Motor neuron (in vitro differentiated cells): ENCODE measurements around the gene PACRG. TPM values are rescaled to one million over a fixed set of nuclear protein-coding genes. Genes with fewer than 3 reads are reported as not detected.
A peak's percentile ranks its signal among the peaks of the same experiment; 100 is the strongest.

Experiments
- ATAC-seq, 8 experiments: fragments of 200-7000 bp; cut with Tn5 transposase; replicated peaks in 6 of 8; 2 replicates each; pipeline ENCODE4 v1.8.0; 2021; ENCODE audit warnings: mild to moderate bottlenecking in 8 of 8, moderate library complexity in 8 of 8
- H3K27ac ChIP-seq, 2 donors: fragments of 250-450 bp; sonication (Bioruptor Pico); 2 replicates each; pipeline ENCODE4 v1.9.0; 2021; ENCODE audit warnings: antibody characterized with exemption in 2 of 2, mild to moderate bottlenecking in 2 of 2, moderate library complexity in 1 of 2
- H3K4me1 ChIP-seq, 2 donors: fragments of 250-450 bp; sonication (Bioruptor Pico); replicated peaks in 1 of 2; 2 replicates each; pipeline ENCODE4 v1.6.1; 2021; ENCODE audit warnings: antibody characterized with exemption in 2 of 2, mild to moderate bottlenecking in 2 of 2, moderate library complexity in 1 of 2
- H3K4me3 ChIP-seq, 5 donors: fragments of 250-450 bp; sonication (Bioruptor Pico); 2 replicates each; pipeline ENCODE4 v1.9.0; 2021; ENCODE audit warnings: antibody characterized with exemption in 5 of 5, mild to moderate bottlenecking in 5 of 5, moderate library complexity in 4 of 5
- WGBS, 10 experiments: fragments of 450-650 bp; shearing (Covaris generic); methylation state at CpG; one replicate each; pipeline ENCODE4 v1.0.0; 2022; 5-methylcytosine and 5-hydroxymethylcytosine counted together
- in situ Hi-C, 9 experiments: fragments of 400-800 bp; cut with MboI; loops; one replicate each; pipeline ENCODE4 v1.15.0; 2021; ENCODE audit warnings: low sequenced_read_pairs in 9 of 9, low pct_unique_long_range_greater_than_20kb in 2 of 9; ENCODE audit not compliant: unreplicated experiment in 9 of 9
- total RNA-seq, 8 experiments: library from RNA; unstranded; fragments of 300-600 nt; gene quantifications; 2 replicates each; pipeline versions ENCODE4 v1.2.3 to v1.2.4, GENCODE V29; 2022

The PACRG gene
- total RNA-seq, 8 experiments from 2014 or later, result 4.7 to 47.9 (median 11.9) TPM; not detected in 3

DNA sequence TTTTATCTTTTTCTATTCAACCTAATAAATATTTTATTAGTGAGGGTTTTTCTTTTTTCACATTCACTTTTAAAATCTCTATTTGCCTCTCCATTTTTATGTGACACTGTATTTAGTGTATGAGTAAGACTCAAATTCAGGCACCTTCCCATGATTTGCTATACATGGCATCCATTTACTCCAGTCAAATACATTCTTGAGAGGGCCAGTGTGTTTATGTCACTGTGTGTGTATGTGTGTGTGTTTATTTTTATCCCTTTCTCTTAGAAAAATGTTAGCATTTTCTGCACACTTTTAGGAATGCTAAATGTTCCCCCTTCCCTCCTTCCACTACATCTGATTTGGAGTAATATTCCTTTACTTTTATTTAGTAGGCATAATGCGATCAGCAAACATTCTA is 290.0 kb downstream of the PACRG start:
- no peak for ATAC-seq
- H3K4me1 ChIP-seq, result no peaks in the 10 kb centered on the region
- H3K4me3 ChIP-seq, result no peak overlapping the region
- in situ Hi-C loops, result no loop called here
- 92 to 100% (median 100%) methylated on average over 1 of the region's 1 CpG; no CpG with 5 or more reads in 2 of the 10 experiments for WGBS, 10 experiments
- H3K27ac ChIP-seq, result no peak overlapping the region

DNA sequence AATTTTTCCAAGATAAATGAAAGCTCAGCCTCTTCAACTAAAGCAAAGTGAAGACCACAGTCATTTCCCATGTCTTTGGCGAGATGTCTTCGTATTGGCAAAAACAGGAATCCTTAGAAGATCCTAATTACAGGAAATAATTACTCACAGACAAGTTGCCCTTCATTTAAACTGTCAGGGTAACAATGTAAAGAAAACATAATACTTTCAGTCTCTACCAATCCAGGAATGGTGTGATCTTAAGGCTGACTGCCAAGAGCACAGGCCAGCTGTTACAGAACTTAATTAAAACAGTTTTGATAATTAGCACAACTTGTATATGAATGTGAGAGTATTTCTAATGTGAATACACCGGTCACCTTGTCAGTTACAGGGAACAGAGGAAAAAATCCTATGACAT is 292.2 kb downstream of the PACRG start:
- H3K27ac ChIP-seq, result no peak overlapping the region
- H3K4me3 ChIP-seq, result no peak overlapping the region
- H3K4me1 ChIP-seq, result no peaks in the 10 kb centered on the region
- ATAC-seq, result no peak
- in situ Hi-C loops, result no loop called here
- WGBS, 10 experiments, result 0 to 93% (median 81%) methylated on average over 1 to 3 of the region's 3 CpGs; no CpG with 5 or more reads in 1 of the 10 experiments

DNA sequence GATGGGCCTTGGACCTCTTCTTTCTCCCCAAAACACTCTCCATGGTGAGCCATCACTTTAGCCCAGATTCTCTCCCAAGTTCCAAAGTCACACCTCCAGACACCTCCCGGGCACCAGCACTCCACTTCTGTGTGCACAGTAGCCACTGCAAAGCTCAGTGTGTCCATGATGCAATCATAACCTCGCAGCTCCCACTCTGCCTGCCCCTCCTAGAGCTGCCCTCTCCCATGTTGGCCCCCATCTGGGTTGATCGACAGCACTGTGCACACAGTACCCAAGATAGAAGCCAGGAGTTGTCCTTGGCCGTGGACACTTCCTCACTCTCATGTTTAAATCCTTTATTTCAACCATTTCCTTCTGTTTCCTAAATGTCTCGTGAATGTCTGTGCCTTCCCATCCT is 293.3 kb downstream of the PACRG start:
- WGBS, 10 experiments, result 60 to 100% (median 93%) methylated on average over 1 to 4 of the region's 5 CpGs; no CpG with 5 or more reads in 2 of the 10 experiments
- in situ Hi-C loops, result no loop called here
- no peak for ATAC-seq
- Histone ChIP-seq H3K4me1 (no peaks in the 10 kb centered on the region), H3K27ac (no peak overlapping the region), H3K4me3 (no peak overlapping the region)

DNA sequence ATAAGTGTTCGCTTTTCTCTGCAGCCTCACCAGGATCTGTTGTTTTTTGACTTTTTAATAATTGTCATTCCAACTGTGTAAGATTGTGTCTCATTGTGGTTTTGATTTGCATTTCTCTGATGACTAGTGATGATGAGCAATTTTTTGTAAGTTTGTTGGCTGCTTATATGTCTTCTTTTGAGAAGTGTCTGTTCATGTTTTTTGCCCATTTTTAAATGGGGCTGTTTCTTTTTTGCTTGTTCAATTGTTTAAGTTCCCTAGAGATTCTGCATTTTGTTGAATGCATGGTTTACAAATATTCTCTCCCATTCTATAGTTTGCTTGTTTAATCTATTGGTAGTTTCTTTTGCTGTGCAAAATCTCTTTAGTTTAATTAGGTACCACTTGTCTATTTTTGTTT is 295.9 kb downstream of the PACRG start:
- no peak overlapping the region for H3K27ac ChIP-seq
- ATAC-seq, result no peak
- no peak overlapping the region for H3K4me3 ChIP-seq
- WGBS, 10 experiments, result 57 to 100% (median 97%) methylated on average over 1 of the region's 1 CpG; no CpG with 5 or more reads in 2 of the 10 experiments
- H3K4me1 ChIP-seq, result no peaks in the 10 kb centered on the region
- in situ Hi-C loops, result no loop called here

DNA sequence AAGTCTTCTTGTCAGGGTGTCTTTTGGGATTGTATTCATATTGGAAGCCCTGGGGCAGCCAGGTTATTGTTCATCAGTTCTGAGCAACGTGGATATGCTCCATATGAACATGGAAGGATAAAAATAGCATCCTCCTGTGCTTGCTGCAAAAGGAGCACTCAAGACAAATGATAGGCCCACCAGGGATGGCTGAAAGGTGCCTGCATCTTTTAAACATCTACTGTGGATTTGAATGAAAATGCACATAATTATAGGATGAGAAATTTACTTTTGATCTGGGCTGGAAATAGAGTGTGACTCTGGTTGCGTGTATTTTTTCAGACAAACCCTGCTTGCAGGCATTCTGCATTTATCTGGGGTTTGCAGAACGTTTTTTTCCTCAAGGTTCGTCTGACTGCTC is 299.1 kb downstream of the PACRG start:
- in situ Hi-C loops, result no loop called here
- WGBS, 10 experiments, result 0 to 83% (median 61%) methylated on average over 1 to 4 of the region's 4 CpGs; no CpG with 5 or more reads in 1 of the 10 experiments
- peak in 5 of 8 experiments; percentile 27 to 78 (median 63) for ATAC-seq
- no peak overlapping the region for H3K4me3 ChIP-seq
- H3K4me1 ChIP-seq, result no peaks in the 10 kb centered on the region
- H3K27ac ChIP-seq, result no peak overlapping the region

DNA sequence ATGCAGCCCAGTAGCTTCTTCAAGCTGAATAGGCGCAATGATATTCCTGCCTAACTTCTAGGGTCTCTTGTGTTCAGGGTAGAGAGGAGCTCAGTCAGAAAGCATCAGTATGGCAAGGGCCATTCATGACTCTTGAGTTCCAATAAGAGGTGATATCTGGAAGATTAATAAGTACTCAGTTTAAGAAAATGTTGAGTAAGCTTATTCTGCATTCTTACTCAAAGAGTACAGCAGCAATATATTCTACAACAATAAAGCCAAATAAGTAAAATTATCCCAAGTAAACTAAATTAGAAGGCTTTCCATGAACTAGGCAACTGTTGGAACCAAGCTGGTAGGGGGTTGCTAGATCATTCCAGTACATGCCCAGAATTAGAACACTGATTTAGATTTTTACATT is 303.2 kb downstream of the PACRG start:
- WGBS, 10 experiments, result 80 to 100% (median 93%) methylated on average over 1 of the region's 1 CpG; no CpG with 5 or more reads in 6 of the 10 experiments
- no peak overlapping the region for H3K27ac ChIP-seq
- ATAC-seq, result no peak

DNA sequence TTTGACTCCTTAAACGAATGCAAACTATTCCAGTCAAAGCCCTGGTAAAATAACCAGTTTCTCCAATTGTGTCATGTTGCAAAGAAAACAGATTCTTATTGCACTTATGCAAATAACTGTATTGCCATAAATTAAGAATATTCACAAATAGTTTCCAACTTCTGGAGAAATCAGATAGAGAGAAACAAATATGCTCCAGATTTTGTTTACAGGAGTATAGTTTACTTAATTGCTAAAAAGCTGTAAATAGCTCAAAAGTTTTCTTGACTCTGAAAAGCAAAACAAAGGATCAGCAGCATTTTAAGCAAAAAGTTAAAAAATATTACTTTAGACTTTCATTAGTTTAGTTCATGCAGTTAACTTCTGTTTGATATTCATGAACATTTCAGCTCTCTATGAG is 304.2 kb downstream of the PACRG start:
- no peak overlapping the region for H3K4me3 ChIP-seq
- H3K27ac ChIP-seq, result no peak overlapping the region
- in situ Hi-C loops, result no loop called here
- H3K4me1 ChIP-seq, result no peaks in the 10 kb centered on the region
- 0 to 100% (median 80%) methylated on average over 1 of the region's 1 CpG; no CpG with 5 or more reads in 3 of the 10 experiments for WGBS, 10 experiments
- no peak for ATAC-seq

More for the DNA sequence above, 303.2 kb downstream of the PACRG start:
- in situ Hi-C loops, result no loop called here
- no peaks in the 10 kb centered on the region for H3K4me1 ChIP-seq
- no peak overlapping the region for H3K4me3 ChIP-seq

DNA sequence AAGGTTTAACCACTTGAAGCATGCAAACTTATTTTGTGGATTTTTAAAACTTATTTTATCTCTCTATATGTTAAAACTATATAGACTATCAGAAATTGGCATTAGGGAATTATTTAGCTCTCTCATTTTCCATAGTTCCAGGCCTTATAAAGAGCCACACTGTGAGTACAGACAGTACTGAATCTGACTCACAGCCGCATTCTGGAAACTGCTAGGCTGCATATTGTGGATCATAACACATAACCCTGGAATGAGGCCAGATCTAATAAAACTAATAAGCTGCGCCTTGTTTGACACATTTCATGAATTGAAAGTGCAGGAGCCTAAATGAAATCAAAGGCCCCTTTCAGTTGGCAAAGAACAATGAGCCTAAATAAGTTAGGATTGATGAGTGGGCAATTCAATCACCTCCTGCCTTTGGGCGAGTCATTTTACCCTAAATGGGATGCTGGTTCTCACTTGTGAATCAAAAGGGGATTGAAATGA is 308.4 kb downstream of the PACRG start:
- Histone ChIP-seq H3K27ac (no peak overlapping the region), H3K4me3 (no peak overlapping the region), H3K4me1 (no peaks in the 10 kb centered on the region)
- WGBS, 10 experiments, result 8 to 100% (median 72%) methylated on average over 1 to 3 of the region's 3 CpGs
- ATAC-seq, result peak in 2 of 8 experiments; percentile 32 to 79
- in situ Hi-C loops, result no loop called here

DNA sequence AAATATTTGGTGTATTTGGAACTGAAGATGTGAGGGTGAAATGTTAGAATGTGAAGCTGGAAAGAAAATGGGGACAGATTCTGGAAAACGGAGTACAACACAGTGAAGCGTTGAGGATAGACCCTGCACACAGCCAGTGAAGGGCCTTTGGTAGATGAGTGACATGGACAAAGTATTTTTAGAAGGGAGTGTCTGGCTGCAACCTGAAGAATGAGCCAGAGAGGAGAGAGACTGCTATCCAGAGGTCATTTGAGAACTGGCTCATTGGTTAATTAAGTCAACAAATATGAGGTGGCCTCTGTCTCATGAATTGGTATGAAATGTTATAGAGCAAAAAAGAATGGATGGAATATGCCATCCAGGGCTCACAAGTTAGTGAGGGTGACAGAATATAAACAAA is 310.5 kb downstream of the PACRG start:
- in situ Hi-C loops, result no loop called here
- Histone ChIP-seq H3K4me1 (no peaks in the 10 kb centered on the region), H3K27ac (no peak overlapping the region), H3K4me3 (no peak overlapping the region)
- 77 to 100% (median 94%) methylated on average over 1 to 2 of the region's 2 CpGs; no CpG with 5 or more reads in 1 of the 10 experiments for WGBS, 10 experiments
- ATAC-seq, result no peak

DNA sequence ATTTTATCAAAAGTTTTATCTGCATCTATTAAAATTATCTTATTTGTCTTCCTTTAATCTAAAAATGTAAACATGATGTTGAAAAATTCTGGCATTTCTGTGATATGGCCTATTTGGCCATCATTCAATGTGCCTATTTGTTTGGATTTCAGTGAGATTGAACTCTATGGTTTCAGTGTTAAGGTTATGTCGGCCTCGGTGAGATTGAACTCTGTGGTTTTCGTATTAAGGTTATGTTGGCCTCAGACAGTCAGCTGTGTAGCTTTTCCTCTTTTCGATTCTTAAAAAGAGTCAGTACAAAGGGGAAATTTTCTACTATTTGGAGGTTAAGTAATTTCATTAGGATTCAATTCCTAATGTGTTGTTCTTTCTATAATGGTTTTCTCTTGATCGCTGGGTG is 320.6 kb downstream of the PACRG start:
- in situ Hi-C loops, result no loop called here
- ATAC-seq, result no peak
- Histone ChIP-seq H3K4me1 (no peaks in the 10 kb centered on the region), H3K4me3 (no peak overlapping the region), H3K27ac (no peak overlapping the region)
- 76 to 97% (median 89%) methylated on average over 2 to 5 of the region's 5 CpGs; no CpG with 5 or more reads in 1 of the 10 experiments for WGBS, 10 experiments

DNA sequence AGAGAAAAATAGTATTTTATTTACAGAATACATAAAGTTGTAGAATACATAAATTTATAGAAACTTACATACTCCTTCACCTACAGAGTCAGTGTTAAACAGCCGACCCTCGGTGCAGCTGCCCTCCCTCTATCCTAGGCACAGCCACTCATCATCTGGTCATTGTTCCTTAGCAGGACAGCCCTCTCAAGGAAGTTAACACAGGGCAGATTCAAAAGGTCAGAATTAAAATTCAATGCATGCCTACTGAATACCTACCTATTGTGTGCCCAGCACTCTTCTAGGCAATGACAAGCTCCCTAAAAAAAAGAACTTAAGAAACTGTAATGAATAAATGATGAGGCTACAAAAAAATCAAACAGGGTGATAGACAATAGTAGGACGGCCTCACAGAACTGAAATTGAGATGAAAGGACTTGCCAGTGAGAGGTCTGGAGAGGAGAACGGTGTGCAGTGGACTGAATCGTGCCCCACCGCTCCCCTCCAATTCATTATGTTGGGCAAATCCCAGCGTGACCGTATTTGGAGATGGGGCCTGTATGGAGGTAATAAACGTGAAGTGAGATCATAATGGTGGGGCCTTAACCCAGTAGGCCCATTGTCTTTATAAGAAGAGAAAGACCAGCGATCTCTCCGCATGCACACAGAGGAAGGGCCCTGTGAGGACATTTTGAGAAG is 326.0 kb downstream of the PACRG start:
- WGBS, 10 experiments, result 37 to 96% (median 70%) methylated on average over 2 to 10 of the region's 11 CpGs; no CpG with 5 or more reads in 3 of the 10 experiments
- ATAC-seq, result peak in 5 of 8 experiments; percentile 76 to 86 (median 85)
- in situ Hi-C loops, result no loop called here

DNA sequence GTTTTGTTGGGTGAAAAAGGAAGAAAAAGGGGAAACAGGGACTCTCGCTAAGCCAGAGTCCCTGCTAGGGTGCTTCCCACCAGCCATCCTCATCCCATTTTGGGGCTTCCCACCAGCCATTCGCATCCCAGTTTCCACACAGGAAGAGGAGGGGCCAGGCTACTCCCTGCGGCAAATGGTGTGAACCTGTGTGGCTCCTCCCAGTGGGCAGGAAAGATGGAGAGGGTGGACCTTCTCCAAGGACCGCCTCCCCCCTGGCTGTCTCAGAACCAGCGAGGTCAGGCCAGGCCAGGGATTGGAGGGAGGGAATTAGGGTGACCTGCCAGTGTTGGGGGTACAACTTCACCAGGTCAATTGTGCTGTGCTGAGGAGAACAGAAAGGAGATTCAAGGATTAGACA is 326.9 kb downstream of the PACRG start:
- in situ Hi-C loops, result no loop called here
- 63 to 100% (median 98%) methylated on average over 1 to 5 of the region's 5 CpGs; no CpG with 5 or more reads in 2 of the 10 experiments for WGBS, 10 experiments
- ATAC-seq, result peak in 2 of 8 experiments; percentile 39 to 42

More for the DNA sequence above, 326.0 kb downstream of the PACRG start:
- H3K4me3 ChIP-seq, result no peak overlapping the region
- no peak overlapping the region for H3K27ac ChIP-seq
- peaks cover 2 to 6% of the 10 kb centered on the region in 2 donors for H3K4me1 ChIP-seq

DNA sequence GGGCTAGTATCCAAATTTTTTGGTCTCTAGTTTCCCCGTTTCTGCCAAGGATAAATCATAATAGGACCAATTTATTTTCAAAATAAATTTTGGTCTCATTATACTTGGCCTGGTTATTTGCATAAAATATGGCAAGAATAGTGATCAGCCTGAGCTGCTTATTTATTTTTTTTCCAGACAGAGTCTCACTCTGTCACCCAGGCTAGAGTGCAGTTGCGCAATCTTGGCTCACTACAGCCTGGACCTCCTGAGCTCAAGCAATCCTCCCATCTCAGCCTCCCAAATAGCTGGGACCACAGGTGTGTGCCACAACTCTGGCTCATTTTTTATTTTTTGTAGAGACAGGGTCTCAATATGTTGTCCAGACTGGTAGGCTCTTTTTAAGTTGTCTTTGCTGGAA is 329.5 kb downstream of the PACRG start:
- Histone ChIP-seq H3K4me3 (no peak overlapping the region), H3K27ac (no peak overlapping the region), H3K4me1 (peaks cover 2 to 6% of the 10 kb centered on the region in 2 donors)
- ATAC-seq, result no peak
- in situ Hi-C loops, result no loop called here
- 0 to 100% (median 90%) methylated on average over 1 to 2 of the region's 2 CpGs for WGBS, 10 experiments

More for the DNA sequence above, 326.9 kb downstream of the PACRG start:
- Histone ChIP-seq H3K4me1 (peaks cover 2 to 6% of the 10 kb centered on the region in 2 donors), H3K27ac (no peak overlapping the region), H3K4me3 (no peak overlapping the region)
